GM21825 (cell line): ENCODE data around the gene ZMYND8.
"Not testable (repeated sequence)": the region's sequence is repeated elsewhere in the genome, so short reads cannot be mapped to it uniquely, and the experiment has no call there.

ENCODE experiments used
- ATAC-seq: cut with Tn5 transposase; IDR thresholded peaks from one replicate; pipeline ENCODE4 v1.9.1; 2021; ENCODE audit warnings: mild to moderate bottlenecking, moderate library complexity; ENCODE audit not compliant: unreplicated experiment

The ZMYND8 gene

DNA sequence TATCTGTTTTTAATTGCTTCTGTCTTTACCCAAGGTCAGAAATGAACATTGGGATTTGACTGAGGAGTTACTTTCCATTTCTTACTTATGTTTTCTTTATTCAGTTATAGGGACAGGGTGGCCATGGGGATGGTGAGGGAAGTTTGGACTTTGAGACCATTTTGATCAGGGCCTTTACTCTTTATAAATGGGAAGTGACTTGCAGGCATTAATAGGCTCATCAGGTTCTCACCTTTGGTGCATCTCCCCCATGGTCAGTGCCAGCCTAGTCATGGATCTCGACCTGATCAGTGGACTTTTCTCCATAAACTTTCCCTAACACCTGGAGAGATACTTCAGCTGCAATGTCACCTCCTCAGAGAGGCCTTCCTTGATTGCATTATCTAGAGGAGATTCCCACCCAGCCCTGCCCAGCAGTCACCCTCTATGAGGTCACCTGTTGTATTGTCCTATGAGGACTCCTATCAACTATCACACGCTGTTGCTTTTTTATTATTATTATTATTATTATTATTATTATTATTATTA is 16.8 kb upstream of the ZMYND8 start:
- no peak for ATAC-seq

DNA sequence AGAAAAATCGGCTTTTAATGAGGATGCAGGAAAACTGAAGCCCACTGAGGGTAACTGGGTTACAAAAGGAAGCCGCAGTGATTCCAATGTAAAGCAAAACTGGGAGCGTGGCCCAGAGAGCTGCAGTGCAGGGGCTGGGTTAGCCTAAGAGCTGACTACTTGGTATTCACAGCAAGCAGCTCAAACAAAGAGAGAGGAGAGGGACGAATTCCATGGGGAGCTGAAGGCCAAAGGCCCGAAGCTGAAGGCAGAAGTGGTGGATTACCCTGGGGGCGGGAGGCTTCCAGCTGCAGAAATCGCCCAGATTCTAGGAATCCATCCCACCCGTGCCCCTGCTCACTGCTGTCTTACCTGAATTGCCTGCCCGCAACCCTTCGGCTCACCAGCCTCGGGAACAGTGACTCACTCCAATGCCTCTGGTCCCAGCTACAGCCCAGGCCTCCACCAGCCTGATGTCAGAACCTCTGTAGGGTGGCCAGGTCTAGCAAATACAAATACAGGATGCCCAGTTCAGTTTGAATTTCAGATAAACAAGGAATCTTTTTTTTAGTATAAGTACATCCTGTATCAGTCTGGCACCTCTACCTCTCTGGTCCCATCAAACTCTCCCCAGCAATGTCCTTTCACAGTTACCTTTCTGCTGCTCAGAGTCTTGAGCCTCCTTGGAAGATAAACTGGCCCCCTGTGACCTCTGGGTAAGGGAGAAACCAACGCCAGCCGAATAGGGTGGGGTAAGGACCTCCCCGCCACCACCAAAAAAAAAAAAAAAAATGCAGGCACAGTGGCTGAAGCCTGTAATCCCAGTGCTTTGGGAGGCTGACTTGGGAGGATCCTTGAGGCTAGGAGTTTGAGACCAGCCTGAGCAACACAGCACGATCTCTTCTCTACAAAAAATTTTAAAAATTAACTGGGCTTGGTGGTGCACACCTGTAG is 14.6 kb upstream of the ZMYND8 start:
- ATAC-seq = no peak

- ATAC-seq = no peak
These were observed 13.7 kb upstream of the ZMYND8 start for GRCh38 chr20:47370214-47370613.

- no peak for ATAC-seq
These were observed 11.8 kb upstream of the ZMYND8 start for GRCh38 chr20:47368301-47368700.

DNA sequence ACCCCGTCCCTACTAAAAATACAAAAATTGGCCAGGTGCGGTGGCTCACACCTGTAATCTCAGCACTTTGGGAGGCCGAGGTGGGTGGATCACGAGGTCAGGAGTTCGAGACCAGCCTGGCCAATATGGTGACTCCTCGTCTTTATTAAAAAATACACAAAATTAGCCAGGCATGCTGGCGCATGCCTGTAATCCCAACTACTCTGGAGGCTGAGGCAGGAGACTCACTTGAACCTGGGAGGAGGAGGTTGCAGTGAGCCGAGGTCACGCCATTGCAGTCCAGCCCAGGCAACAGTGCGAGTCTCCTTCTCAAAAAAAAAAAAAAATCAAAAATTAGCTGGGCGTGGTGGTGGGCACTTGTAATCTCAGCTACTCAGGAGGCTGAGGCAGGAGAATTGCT is 9.8 kb upstream of the ZMYND8 start:
- ATAC-seq = not testable (repeated sequence)

GRCh38 chr20:47365023-47365764 is 8.7 kb upstream of the ZMYND8 start:
- ATAC-seq = no peak

DNA sequence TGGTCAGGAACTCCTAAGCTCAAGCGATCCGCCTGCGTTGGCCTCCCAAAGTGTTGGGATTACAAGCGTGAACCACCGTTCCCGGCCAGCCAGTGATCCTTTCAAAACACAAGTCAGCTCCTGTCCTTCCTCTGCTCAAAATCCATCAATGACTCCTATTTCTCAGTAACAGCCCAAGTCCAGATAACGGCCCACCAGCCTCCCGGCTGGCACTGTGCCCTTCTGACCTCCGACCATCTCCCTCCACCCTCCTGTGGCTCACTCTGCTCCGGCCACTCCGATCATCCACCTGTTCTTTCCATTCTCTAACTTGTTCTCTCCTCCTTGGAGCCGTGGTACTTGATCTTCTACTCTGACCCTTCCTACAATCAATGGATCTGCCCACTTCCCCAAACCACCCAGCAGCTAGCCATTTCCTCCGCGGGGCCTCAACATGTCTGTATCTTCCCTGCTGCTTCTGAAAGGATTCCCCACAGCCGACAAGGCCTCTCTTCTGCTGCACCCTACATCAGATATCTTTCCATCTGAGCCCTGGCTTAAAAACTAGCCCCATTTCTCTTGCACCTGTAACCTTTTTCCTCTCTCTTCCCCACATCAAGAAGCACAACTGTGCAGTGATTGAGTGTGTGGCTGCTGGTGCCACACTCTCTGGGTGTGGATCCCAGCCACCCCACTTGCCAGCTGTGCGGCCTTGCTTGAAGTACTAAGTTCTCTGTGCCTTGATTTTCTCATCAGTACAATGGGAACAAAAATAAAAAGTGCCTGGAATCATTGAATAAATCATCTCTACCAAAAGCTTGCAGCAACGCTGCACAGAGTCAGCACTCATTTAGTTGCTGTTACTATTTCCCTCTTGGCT is 6.1 kb upstream of the ZMYND8 start:
- ATAC-seq = no peak

- no peak for ATAC-seq
These were observed 4.8 kb upstream of the ZMYND8 start for GRCh38 chr20:47361057-47361915.

GRCh38 chr20:47360297-47361056 is 4.0 kb upstream of the ZMYND8 start:
- ATAC-seq = no peak

DNA sequence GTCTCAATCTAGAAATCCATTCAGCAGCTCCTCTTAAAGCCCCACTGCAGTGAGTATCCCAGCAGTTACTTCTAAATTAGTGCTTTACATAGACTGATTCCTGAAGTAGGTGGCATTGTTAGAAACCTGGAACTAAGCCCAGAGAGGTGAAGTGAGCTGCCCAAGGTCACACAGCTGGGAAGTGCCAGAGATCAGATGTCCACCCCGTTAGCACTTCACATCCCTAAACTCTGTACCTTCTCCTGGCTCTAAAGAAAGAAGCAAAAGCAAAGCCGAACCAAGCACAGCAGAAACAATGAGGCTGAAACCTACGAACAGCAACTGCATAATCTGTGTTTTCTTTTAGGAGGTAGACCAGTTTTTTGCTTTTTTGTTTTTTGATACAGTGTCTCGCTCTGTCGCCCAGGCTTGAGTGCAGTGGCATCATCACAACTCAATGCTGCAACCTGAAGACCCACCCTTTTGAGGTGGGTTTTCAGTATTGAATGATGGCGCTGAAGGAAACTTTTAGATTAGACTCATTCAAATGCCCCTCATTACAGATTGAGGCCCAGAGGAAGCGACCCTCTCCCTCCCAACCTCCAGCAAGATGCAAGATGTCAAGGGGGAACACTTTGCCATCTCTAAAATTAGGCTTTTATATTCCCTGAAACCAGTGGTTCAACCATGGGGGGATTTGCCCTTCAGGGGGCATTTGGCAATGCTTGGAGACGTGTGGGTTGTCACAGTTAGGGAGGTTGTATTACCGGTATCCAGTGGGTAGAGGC is 3.2 kb upstream of the ZMYND8 start:
- no peak for ATAC-seq

DNA sequence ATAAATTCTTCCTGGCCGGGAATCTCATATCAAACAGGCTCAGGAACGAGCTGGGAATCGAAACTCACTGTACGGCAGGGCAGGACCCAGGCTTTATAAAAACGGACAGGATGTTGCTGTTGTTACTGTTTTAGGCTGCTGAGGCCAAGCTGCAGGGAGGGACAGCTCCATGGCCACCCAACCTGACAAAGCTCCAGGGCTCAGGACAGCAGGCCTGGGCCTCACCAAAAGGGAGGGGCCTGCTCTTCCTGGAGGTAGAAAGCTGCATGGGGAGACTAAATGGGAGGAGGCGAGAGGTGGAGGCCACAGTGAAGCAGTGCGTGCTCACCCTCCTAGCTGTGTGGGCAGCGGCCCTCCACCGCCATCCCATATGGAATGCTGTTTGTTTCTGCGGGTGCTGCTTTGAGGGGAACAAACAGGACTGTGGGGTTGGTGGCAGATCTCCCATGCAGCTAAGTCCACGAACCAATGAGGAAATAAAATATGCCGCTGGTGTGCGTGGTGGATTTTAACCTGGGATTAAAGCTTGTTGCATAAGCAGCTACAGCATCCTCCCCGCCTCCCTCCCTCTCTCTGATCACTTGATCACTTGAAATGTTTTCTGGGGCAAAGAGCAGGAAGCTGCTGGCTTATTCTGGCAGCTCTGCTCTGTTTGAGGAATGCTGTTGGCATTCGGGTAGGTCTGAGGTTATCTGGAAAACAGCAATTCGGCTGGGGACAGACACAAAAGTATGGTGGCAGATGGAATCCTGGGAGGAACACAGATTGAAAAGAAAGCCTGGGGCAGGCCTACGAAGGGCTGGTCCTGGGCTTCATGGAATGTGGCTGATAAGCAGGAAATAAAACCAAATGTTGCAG is 2.4 kb upstream of the ZMYND8 start:
- no peak for ATAC-seq

DNA sequence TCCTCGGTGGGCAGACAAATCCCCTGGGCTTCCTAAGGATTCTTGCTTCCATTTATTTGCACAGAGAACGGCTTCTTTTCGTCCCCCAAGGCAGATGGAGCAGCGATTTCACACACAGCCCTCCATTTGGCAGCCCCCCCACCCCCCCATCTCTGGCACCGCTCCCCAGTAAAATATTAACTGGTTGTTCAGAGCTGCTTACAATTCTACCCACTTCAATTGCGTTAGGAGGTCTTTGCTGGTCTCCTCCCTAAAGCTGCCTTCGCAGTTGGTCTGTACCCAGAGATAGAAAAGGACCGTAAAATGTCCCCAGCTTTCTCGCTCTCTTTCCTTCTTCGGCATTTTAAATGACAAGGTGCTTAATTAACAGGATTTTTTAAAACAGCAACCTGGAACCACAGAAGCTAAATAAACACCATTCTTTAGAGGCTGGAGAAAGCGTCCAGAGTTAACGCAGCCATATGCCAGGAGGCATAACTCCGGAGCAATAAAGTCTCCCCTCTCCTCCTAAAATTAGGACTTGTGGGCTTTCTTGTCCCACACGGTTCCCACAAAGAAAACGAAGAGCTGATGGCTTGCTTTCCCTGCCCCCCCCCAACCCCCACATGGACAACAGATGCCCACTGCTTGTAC is 1.7 kb upstream of the ZMYND8 start:
- ATAC-seq = no peak

DNA sequence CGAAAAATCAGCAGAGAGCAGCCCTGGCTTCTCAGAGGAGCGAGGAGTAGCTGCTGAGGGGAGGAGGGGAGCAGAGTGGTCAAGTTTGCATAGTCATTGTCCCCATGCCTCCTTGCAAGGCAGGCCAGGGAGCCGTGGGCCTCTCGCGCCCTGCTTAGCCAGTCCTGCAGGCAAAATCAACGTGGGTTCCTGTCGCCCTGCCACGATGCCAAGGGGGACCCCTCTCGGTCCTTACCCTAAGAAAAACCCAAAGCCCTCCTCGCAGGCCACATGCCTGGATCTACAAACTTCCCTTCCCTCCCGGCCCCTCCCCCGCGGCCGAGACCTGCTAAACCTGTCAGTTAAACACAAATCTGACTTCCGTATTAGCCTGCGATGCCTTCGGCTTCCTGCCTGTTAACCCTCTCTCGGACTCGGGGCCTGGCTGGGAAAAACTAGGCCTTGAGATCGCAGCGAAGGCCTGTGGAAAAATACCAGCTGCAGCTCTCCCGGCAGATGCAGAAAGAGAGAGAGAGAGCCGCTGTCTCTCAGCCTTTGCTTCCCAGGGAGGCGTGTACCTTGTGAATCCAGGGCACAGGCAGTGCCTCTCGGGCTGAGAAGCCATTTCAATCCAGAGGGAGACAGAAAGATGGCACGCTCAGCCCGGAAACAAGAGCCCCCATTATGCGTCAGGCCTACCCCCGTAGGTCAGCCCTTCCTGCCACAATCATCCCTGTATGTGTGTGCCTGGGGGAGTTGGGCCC is 968 bp upstream of the ZMYND8 start:
- ATAC-seq = peak; percentile 43

GRCh38 chr20:47356220-47356525 is 326 bp downstream of the ZMYND8 start:
- ATAC-seq = no peak

DNA sequence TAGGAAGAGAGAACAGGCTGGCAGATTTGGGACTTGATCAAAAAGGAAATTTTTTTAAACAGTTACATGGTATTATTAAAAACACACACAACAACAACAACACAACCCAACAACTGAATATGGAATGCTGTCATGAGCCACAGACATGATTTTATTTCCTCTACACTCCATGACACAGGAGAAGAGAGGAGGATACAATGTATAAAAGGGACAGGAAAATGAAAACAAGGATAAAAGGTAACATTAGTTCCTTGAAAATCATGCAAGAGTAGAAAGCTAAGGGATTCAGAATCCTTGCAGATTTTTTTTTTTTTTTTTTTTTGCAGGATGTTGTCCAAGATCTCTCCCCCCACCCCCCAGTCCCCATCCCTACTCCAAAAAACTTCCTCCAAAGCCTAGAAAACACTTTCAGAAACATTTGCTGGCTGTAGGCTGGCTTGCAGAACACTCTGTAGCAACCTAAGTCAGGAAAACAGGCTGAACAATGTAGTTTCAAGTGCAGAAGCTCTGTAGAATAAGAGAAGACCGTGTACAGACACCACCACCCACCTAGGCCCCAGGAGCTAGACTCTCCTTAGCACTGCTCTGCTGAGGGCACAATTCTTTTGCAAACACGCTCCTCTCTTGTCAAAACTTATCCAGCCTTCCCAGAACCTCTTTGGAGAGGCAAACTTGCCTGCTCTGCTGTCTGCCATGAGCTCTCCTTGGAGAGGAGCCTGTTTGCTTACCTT is 845 bp downstream of the ZMYND8 start:
- ATAC-seq = no peak
